Peyer's patch (tissue), 4 donors: ENCODE results near the gene ZC2HC1C. TPM values are rescaled to one million over a fixed set of nuclear protein-coding genes. Genes with fewer than 3 reads are reported as not detected.
"Not testable (repeated sequence)": the region's sequence is repeated elsewhere in the genome, so short reads cannot be mapped to it uniquely, and the experiment has no call there.

ENCODE experiments used
- DNase-seq, 3 donors: peaks; one replicate each; pipeline ENCODE4 v3.0.0-alpha.2; 2017 to 2019
- H3K27ac ChIP-seq, 4 donors: fragments of 200-600 bp; sonication (generic); one replicate each; pipeline ENCODE4 v1.5.1; 2016 to 2019
- H3K27me3 ChIP-seq, 2 donors: fragments of 200-600 bp; sonication (generic); one replicate each; pipeline ENCODE4 v1.5.1; 2019
- H3K36me3 ChIP-seq, 3 donors: fragments of 200-600 bp; sonication (generic); one replicate each; pipeline ENCODE4 v1.5.1; 2016 to 2019
- H3K4me1 ChIP-seq, 4 donors: fragments of 200-600 bp; sonication (generic); one replicate each; pipeline ENCODE4 v1.5.1; 2016 to 2019
- H3K4me3 ChIP-seq, 4 donors: fragments of 200-600 bp; sonication (generic); 1 replicate in 3 of 4; 2 replicates in 1 of 4; pipeline ENCODE4 v1.5.1; 2016 to 2019; ENCODE audit warnings: mild to moderate bottlenecking in 1 of 4
- H3K9me3 ChIP-seq, 4 donors: fragments of 200-600 bp; sonication (generic); one replicate each; pipeline ENCODE4 v1.5.1; 2016 to 2019; ENCODE audit warnings: mild to moderate bottlenecking in 1 of 4
- POLR2A ChIP-seq, 2 donors: fragments of 450-650 bp; IDR thresholded peaks; one replicate each; pipeline ENCODE4 v1.5.1; 2017; ENCODE audit warnings: antibody characterized with exemption in 2 of 2, mild to moderate bottlenecking in 2 of 2, moderate library complexity in 2 of 2
- total RNA-seq, 4 donors: library from RNA; depleted of rRNA; stranded (reverse); fragments of >200 nt; gene quantifications; one replicate each; pipeline ENCODE4 v1.1.0, GENCODE V29; 2016
- TF ChIP-seq, protein P1 (sequence below), 6 experiments: fragments of 450-650 bp in 4 of 6; fragments of 200-600 bp in 2 of 6; sonication (generic) in 1 of 6; IDR thresholded peaks; one replicate each; pipeline ENCODE4 v1.5.1; 2017 to 2019; ENCODE audit warnings: antibody characterized with exemption in 6 of 6, mild to moderate bottlenecking in 3 of 6, moderate library complexity in 1 of 6

ZC2HC1C gene
- total RNA-seq, 4 donors from 2014 or later = 9.2 to 18.3 (median 14.9) TPM

DNA sequence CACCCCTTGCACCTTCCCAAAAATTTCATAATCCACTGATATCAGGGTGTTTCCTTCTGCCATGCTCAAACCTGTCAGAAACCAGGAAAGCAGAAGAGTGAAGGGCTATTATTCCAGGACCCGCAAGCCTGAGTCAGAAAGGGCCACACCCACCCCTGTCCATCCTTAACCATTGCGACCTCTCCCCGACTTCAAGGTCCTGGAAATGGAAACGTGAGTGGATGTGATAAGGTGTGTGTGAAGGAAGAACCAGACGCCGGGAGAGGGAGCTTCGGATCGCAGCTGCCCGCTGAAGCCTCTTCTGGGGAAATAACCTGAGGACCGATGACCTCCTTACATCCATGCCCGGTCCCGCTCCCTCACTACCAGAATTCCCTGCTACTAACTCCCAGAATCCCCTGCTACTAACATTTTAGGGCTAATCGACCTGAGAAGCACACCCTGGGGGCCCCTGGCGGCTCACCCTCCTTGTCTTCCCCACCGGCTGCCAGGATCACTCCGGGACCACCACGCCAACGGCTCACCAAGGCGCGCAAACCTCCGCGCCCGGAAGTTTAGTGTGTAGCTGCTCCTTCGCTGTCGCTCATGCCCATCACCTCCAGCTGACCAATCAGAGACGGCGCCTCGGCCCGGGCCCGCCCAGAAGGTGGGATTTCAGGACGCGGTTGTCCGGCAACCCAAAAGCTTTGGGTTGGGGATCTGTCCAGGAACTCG lies 5.8 kb upstream of the ZC2HC1C start, which contains the start of gene ACYP1:
Gene ACYP1, minus strand, starts transcription at position 534 of the 714 bp plus-strand sequence. Its CDS starts 471 bp downstream, at position 63.
- Histone ChIP-seq H3K9me3 (no peaks in the 10 kb centered on the region), H3K27me3 (no peaks in the 10 kb centered on the region), H3K4me3 (peak within 1 kb of the TSS; percentile 79 to 90 (median 88)), H3K36me3 (peaks cover 0 to 6% (median 0%) of the 10 kb centered on the region in 3 donors), H3K27ac (peak within 1 kb of the TSS; percentile 81 to 87 (median 82)), H3K4me1 (peaks cover 0 to 19% (median 2%) of the 10 kb centered on the region in 4 donors)
- TF ChIP-seq POLR2A (IDR thresholded peaks at IDR 0.05) = peak in 1 of 2 donors; percentile 44
- TF ChIP-seq, protein P1, sequence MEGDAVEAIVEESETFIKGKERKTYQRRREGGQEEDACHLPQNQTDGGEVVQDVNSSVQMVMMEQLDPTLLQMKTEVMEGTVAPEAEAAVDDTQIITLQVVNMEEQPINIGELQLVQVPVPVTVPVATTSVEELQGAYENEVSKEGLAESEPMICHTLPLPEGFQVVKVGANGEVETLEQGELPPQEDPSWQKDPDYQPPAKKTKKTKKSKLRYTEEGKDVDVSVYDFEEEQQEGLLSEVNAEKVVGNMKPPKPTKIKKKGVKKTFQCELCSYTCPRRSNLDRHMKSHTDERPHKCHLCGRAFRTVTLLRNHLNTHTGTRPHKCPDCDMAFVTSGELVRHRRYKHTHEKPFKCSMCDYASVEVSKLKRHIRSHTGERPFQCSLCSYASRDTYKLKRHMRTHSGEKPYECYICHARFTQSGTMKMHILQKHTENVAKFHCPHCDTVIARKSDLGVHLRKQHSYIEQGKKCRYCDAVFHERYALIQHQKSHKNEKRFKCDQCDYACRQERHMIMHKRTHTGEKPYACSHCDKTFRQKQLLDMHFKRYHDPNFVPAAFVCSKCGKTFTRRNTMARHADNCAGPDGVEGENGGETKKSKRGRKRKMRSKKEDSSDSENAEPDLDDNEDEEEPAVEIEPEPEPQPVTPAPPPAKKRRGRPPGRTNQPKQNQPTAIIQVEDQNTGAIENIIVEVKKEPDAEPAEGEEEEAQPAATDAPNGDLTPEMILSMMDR (IDR thresholded peaks at IDR 0.05) = no peak
- peak; percentile 90 to 97 (median 96) for DNase-seq

DNA sequence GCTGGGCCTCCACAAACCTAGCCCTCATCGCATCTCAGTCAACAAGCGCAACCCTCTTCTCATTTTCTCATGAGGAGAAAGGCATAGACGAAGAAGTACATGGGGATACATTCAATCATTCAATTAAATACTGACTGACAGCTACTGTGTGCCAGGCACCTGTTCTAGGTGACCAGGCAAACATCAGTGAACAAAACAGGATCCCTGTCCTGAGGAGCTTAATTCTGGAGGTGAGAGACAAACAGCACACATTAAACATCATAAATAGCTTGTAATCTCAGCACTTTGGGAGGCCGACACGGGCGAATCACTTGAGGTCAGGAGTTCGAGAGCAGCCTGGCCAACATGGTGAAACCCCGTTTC lies 5.3 kb upstream of the ZC2HC1C start:
- TF ChIP-seq, protein P1 (IDR thresholded peaks at IDR 0.05) = no peak
- no peak for TF ChIP-seq POLR2A (IDR thresholded peaks at IDR 0.05)
- H3K27ac ChIP-seq = peak overlapping the region; percentile 81 to 87 (median 82)
- H3K36me3 ChIP-seq = peaks cover 0 to 6% (median 0%) of the 10 kb centered on the region in 3 donors
- no peak for DNase-seq
- peak overlapping the region; percentile 79 to 90 (median 88) for H3K4me3 ChIP-seq
- H3K4me1 ChIP-seq = peaks cover 0 to 19% (median 2%) of the 10 kb centered on the region in 4 donors
- H3K9me3 ChIP-seq = no peaks in the 10 kb centered on the region
- no peaks in the 10 kb centered on the region for H3K27me3 ChIP-seq

DNA sequence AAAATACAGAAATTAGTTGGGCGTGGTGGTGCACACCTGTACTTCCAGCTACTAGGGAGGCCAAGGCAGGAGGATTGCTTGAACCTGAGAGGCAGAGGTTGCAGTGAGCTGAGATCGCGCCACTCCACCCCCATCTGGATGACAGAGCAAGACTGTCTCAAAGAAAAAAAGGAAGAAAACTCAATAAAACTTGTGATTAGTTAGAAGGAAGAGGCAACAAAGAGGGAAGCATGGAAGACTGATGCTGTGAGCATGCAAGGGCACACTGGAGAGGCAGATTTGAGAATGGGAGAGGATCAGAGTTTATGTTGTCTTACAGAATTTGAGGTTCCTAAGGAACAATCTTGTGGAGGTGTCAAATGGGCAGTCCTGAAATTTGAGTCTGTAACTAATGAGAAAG lies 2.8 kb upstream of the ZC2HC1C start:
- Histone ChIP-seq H3K27ac (no peak overlapping the region), H3K36me3 (no peaks in the 10 kb centered on the region), H3K4me1 (peaks cover 0 to 26% (median 2%) of the 10 kb centered on the region in 4 donors), H3K27me3 (no peaks in the 10 kb centered on the region), H3K9me3 (no peaks in the 10 kb centered on the region), H3K4me3 (no peak overlapping the region)
- TF ChIP-seq, protein P1 (IDR thresholded peaks at IDR 0.05) = no peak
- no peak for TF ChIP-seq POLR2A (IDR thresholded peaks at IDR 0.05)
- DNase-seq = no peak

DNA sequence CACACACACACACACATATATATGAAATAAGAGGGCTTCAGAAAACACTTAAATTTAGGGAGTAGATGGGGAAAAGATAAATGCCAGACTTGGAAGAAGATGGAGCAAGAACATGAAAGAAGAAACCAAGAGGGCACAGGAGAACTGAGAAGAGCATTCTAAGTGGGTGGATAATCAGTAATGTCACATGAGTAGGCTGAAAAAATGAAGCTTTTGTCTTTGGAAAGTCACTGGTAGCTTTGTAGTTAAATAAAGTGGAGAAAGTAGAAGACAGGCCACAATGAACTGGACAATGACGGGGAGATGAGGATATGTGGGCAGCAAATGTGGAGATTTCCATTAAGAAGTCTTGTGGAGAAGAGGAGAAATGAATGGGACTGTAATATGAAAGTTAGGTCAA lies 2.2 kb upstream of the ZC2HC1C start:
- Histone ChIP-seq H3K36me3 (no peaks in the 10 kb centered on the region), H3K9me3 (no peaks in the 10 kb centered on the region), H3K4me3 (no peak overlapping the region), H3K27ac (no peak overlapping the region), H3K27me3 (no peaks in the 10 kb centered on the region), H3K4me1 (peaks cover 0 to 26% (median 2%) of the 10 kb centered on the region in 4 donors)
- no peak for DNase-seq
- TF ChIP-seq, protein P1 (IDR thresholded peaks at IDR 0.05) = no peak
- TF ChIP-seq POLR2A (IDR thresholded peaks at IDR 0.05) = no peak

DNA sequence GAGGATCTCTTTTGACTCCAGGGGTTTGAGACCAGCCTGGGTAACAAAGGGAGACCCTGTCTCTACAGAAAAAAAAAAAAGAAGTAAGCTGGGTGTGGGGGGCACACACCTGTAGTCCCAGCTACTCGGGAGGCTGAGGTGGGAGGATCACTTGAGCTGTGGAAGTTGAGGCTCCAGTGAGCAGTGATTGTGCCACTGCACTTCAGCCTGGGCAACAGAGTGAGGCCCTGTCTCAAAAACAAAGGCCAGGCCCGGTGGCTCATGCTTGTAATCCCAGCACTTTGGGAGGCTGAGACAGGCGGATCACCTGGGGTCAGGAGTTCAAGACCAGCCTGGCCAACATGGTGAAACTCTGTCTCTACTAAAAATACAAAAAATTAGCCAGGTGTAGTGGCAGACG lies 1.7 kb upstream of the ZC2HC1C start:
- Histone ChIP-seq H3K4me1 (peaks cover 0 to 24% (median 2%) of the 10 kb centered on the region in 4 donors), H3K4me3 (peak overlapping the region in 2 of 4 donors; percentile 54 to 62), H3K27ac (peak overlapping the region in 3 of 4 donors; percentile 71 to 95 (median 93))
- H3K9me3 ChIP-seq, DNase-seq, H3K36me3 ChIP-seq, H3K27me3 ChIP-seq: not testable (repeated sequence)
